Fibroblast of lung (primary cell): ENCODE results near the gene DCHS2. TPM values are rescaled to one million over a fixed set of nuclear protein-coding genes. Genes with fewer than 3 reads are reported as not detected.

ENCODE experiments used
- DNase-seq, 2 donors: peaks; one replicate each; pipeline versions ENCODE4 v3.0.0 to v3.0.0-alpha.2; 2010; ENCODE audit warnings: low read depth in 2 of 2
- H2AFZ ChIP-seq: 2 replicates; pipeline ENCODE4 v1.5.1; 2012; ENCODE audit warnings: low read length, control low read depth, inconsistent platforms
- H3K27ac ChIP-seq: 2 replicates; pipeline ENCODE4 v1.5.1; 2011; ENCODE audit warnings: low read length, control low read depth; ENCODE audit not compliant: insufficient read depth
- H3K27me3 ChIP-seq: 2 replicates; pipeline ENCODE4 v1.5.1; 2011; ENCODE audit warnings: mild to moderate bottlenecking, low read length; ENCODE audit not compliant: control insufficient read depth, insufficient read depth
- H3K36me3 ChIP-seq: 2 replicates; pipeline ENCODE4 v1.5.1; 2011; ENCODE audit warnings: low read length; ENCODE audit not compliant: control insufficient read depth, insufficient read depth
- H3K4me1 ChIP-seq: 2 replicates; pipeline ENCODE4 v1.5.1; 2011; ENCODE audit warnings: low read length; ENCODE audit not compliant: control insufficient read depth, insufficient read depth; ENCODE audit errors: extremely low read depth
- H3K4me2 ChIP-seq: 2 replicates; pipeline ENCODE4 v1.5.1; 2011; ENCODE audit warnings: low read length, control low read depth; ENCODE audit not compliant: insufficient read depth; ENCODE audit errors: extremely low read depth
- H3K4me3 ChIP-seq, 4 experiments: fragments of 200-600 bp in 1 of 4; sonication (generic) in 1 of 4; replicated peaks in 1 of 4; 2 replicates each; pipeline ENCODE4 v1.5.1; 2011 to 2016; ENCODE audit warnings: low read length in 4 of 4, low read depth in 3 of 4, mild to moderate bottlenecking in 3 of 4, control low read depth in 2 of 4, inconsistent platforms in 1 of 4, mixed read lengths in 1 of 4; ENCODE audit not compliant: insufficient read depth in 1 of 4; ENCODE audit errors: control extremely low read depth in 1 of 4
- H3K79me2 ChIP-seq: 2 replicates; pipeline ENCODE4 v1.5.1; 2012; ENCODE audit warnings: mild to moderate bottlenecking, low read length, inconsistent platforms; ENCODE audit not compliant: control insufficient read depth, insufficient read depth
- H3K9ac ChIP-seq: 2 replicates; pipeline ENCODE4 v1.5.1; 2011; ENCODE audit warnings: mild to moderate bottlenecking, low read length, control low read depth; ENCODE audit not compliant: insufficient read depth
- H3K9me3 ChIP-seq: 2 replicates; pipeline ENCODE4 v1.5.1; 2012; ENCODE audit warnings: low read depth, low read length; ENCODE audit not compliant: control insufficient read depth, insufficient read depth
- H4K20me1 ChIP-seq: 2 replicates; pipeline ENCODE4 v1.5.1; 2011; ENCODE audit warnings: low read length; ENCODE audit not compliant: control insufficient read depth, insufficient read depth; ENCODE audit errors: extremely low read depth
- EZH2 ChIP-seq: IDR thresholded peaks from 2 replicates; pipeline ENCODE4 v1.5.1; 2012; ENCODE audit warnings: low read length, control low read depth, mild to moderate bottlenecking; ENCODE audit errors: missing control alignments
- polyA plus RNA-seq, 2 donors: library from polyadenylated mRNA; depleted of rRNA in 1 of 2; stranded (reverse) in 1 of 2; unstranded in 1 of 2; fragments of >200 nt; gene quantifications; 2 replicates each; pipeline ENCODE4 v1.2.1, GENCODE V29; 2011 to 2012; ENCODE audit warnings: missing spikeins in 1 of 2
- total RNA-seq: library from RNA; depleted of rRNA; stranded (reverse); fragments of >200 nt; gene quantifications from 2 replicates; pipeline ENCODE4 v1.2.1, GENCODE V29; 2014
- TF ChIP-seq, protein P1 (sequence below), 2 donors: IDR thresholded peaks in 1 of 2; conservative IDR thresholded peaks in 1 of 2; 1 replicate in 1 of 2; 2 replicates in 1 of 2; pipeline ENCODE4 v1.5.1; 2011 to 2012; ENCODE audit warnings: low read length in 2 of 2, control low read depth in 1 of 2, inconsistent platforms in 1 of 2, low read depth in 1 of 2, mild to moderate bottlenecking in 1 of 2

Gene DCHS2
- total and polyA plus RNA-seq, 2 donors (not counting 1 experiment from before 2014, with no cell fraction given) = not detected

DNA sequence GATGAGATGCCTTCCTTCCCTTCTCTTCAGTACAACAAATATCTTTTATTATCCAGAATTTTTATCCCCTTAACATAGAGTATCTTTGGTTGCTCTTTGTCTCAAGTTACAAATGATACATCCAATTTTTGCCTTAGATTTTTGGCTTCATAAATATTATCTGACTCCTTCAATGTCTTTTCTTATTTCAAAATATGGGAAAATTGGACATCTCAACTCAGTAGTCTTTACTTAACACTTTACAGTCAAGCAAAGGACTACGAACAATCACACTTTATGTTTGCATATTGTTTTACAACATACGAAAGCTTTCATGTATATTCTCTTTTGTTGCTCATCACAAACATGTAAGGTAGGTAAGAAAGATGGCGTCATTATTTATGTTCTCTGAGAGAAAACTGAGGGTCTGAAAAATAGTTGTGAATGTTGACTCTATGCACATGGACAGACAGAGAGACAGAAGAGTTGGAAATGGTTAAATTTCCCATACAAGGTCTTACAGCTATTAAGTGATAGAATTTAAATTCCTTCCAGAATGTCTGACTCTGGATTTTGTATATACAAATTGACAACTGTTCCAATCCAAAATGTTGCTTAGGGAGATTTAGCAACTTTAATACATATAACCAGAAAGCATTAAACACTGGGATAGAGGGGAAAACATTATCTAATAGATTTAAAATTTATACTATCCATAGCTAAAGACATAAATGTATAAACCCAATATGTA, 29.4 kb downstream of the DCHS2 start:
- Histone ChIP-seq H3K9me3 (no peaks in the 10 kb centered on the region), H3K27ac (no peak overlapping the region), H4K20me1 (no peaks in the 10 kb centered on the region), H3K4me2 (no peak overlapping the region), H3K4me1 (no peaks in the 10 kb centered on the region), H2AFZ (no peak overlapping the region), H3K4me3 (no peak overlapping the region), H3K9ac (no peak overlapping the region), H3K36me3 (no peaks in the 10 kb centered on the region), H3K79me2 (no peaks in the 10 kb centered on the region), H3K27me3 (no peaks in the 10 kb centered on the region)
- TF ChIP-seq, protein P1, sequence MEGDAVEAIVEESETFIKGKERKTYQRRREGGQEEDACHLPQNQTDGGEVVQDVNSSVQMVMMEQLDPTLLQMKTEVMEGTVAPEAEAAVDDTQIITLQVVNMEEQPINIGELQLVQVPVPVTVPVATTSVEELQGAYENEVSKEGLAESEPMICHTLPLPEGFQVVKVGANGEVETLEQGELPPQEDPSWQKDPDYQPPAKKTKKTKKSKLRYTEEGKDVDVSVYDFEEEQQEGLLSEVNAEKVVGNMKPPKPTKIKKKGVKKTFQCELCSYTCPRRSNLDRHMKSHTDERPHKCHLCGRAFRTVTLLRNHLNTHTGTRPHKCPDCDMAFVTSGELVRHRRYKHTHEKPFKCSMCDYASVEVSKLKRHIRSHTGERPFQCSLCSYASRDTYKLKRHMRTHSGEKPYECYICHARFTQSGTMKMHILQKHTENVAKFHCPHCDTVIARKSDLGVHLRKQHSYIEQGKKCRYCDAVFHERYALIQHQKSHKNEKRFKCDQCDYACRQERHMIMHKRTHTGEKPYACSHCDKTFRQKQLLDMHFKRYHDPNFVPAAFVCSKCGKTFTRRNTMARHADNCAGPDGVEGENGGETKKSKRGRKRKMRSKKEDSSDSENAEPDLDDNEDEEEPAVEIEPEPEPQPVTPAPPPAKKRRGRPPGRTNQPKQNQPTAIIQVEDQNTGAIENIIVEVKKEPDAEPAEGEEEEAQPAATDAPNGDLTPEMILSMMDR (conservative IDR thresholded peaks at IDR 0.05 in 1 of 2, IDR thresholded peaks at IDR 0.05 in 1 of 2; ENCODE audit: low read depth in 1 of 2, low read length in 2 of 2) = no peak
- no peak for TF ChIP-seq EZH2
- DNase-seq = no peak

DNA sequence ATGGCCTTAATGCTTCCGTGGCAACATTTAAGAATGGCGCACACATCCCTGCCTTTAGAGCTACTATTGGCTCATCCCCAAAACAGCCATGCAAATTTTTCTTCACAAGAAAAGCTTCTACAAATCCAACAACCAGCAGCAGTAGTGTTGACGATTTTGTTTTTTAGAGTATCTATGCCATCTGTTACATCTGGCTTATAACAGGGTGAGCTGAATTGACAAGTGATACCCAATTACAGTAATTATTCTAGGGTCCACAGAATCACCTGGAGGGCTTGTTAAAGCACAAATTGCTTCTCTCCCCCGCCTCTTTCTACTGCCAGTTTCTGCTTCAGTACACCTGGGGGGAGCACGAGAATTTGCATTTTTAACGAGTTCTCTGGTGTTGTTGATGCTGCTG, 34.1 kb downstream of the DCHS2 start:
- H3K36me3 ChIP-seq = no peaks in the 10 kb centered on the region
- H3K27ac ChIP-seq = no peak overlapping the region
- no peak for DNase-seq
- H4K20me1 ChIP-seq = no peaks in the 10 kb centered on the region
- no peaks in the 10 kb centered on the region for H3K27me3 ChIP-seq
- H3K9ac ChIP-seq = no peak overlapping the region
- H3K4me1 ChIP-seq = no peaks in the 10 kb centered on the region
- H2AFZ ChIP-seq = no peak overlapping the region
- no peak for TF ChIP-seq EZH2
- TF ChIP-seq, protein P1 (conservative IDR thresholded peaks at IDR 0.05 in 1 of 2, IDR thresholded peaks at IDR 0.05 in 1 of 2; ENCODE audit: low read depth in 1 of 2, low read length in 2 of 2) = no peak
- no peaks in the 10 kb centered on the region for H3K79me2 ChIP-seq
- H3K4me2 ChIP-seq = no peak overlapping the region
- H3K9me3 ChIP-seq = no peaks in the 10 kb centered on the region
- H3K4me3 ChIP-seq = no peak overlapping the region

DNA sequence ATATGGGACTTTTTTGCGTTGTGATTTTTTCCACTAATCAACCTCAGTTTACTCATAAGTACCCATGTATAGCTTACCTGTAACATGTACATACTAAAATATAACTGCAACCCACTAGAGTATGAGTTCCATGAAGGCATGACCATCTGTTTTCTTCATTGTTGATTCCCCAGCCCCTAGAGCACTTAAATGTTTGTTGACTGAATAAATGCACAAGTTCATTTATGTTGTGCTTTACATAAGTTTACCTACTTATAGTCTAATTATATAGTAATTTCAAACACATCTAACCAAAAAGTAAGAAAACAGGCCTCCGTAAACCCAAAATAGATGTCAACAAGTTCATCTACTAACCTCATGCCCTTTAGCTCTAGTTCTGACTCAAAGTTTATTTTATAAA, 34.7 kb downstream of the DCHS2 start:
- Histone ChIP-seq H3K27me3 (no peaks in the 10 kb centered on the region), H3K27ac (no peak overlapping the region), H3K4me2 (no peak overlapping the region), H4K20me1 (no peaks in the 10 kb centered on the region), H3K4me1 (no peaks in the 10 kb centered on the region), H3K79me2 (no peaks in the 10 kb centered on the region), H2AFZ (no peak overlapping the region), H3K9ac (no peak overlapping the region), H3K9me3 (no peaks in the 10 kb centered on the region), H3K4me3 (no peak overlapping the region), H3K36me3 (no peaks in the 10 kb centered on the region)
- no peak for TF ChIP-seq EZH2
- TF ChIP-seq, protein P1 (conservative IDR thresholded peaks at IDR 0.05 in 1 of 2, IDR thresholded peaks at IDR 0.05 in 1 of 2; ENCODE audit: low read depth in 1 of 2, low read length in 2 of 2) = no peak
- DNase-seq = no peak
